GM18505 (cell line): Measurements from ENCODE around the gene PTRH1.

ENCODE experiments used
- ATAC-seq: cut with Tn5 transposase; IDR thresholded peaks from one replicate; pipeline ENCODE4 v1.9.1; 2021; ENCODE audit not compliant: unreplicated experiment
- POLR2A ChIP-seq: IDR thresholded peaks from 4 replicates; pipeline ENCODE4 v1.6.1; 2011; ENCODE audit warnings: borderline replicate concordance; ENCODE audit not compliant: insufficient read depth, insufficient read length; ENCODE audit errors: extremely low read depth

Gene PTRH1

GRCh38 chr9:127732444-127732843 is 17.0 kb upstream of the PTRH1 start:
- ATAC-seq = no peak
- TF ChIP-seq POLR2A = no peak

- no peak for TF ChIP-seq POLR2A
- ATAC-seq = no peak
Observed at GRCh38 chr9:127731938-127732337, 16.5 kb upstream of the PTRH1 start.

- ATAC-seq = no peak
- no peak for TF ChIP-seq POLR2A
Observed at GRCh38 chr9:127730799-127731410, 15.4 kb upstream of the PTRH1 start.

- ATAC-seq = no peak
- no peak for TF ChIP-seq POLR2A
Observed at GRCh38 chr9:127730262-127730661, 14.8 kb upstream of the PTRH1 start.

GRCh38 chr9:127729522-127730256 is 14.2 kb upstream of the PTRH1 start:
- no peak for ATAC-seq
- no peak for TF ChIP-seq POLR2A

- ATAC-seq = no peak
- no peak for TF ChIP-seq POLR2A
Observed at GRCh38 chr9:127728808-127729207, 13.3 kb upstream of the PTRH1 start.

GRCh38 chr9:127726871-127727270 is 11.4 kb upstream of the PTRH1 start:
- no peak for ATAC-seq
- TF ChIP-seq POLR2A = no peak

GRCh38 chr9:127724012-127724411 is 8.5 kb upstream of the PTRH1 start:
- no peak for TF ChIP-seq POLR2A
- no peak for ATAC-seq

GRCh38 chr9:127723444-127723843 is 8.0 kb upstream of the PTRH1 start:
- TF ChIP-seq POLR2A = no peak
- no peak for ATAC-seq

- no peak for ATAC-seq
Observed at GRCh38 chr9:127723013-127723412, 7.5 kb upstream of the PTRH1 start.

GRCh38 chr9:127722055-127722745 is 6.7 kb upstream of the PTRH1 start:
- TF ChIP-seq POLR2A = no peak
- no peak for ATAC-seq

More at GRCh38 chr9:127723013-127723412, 7.5 kb upstream of the PTRH1 start:
- TF ChIP-seq POLR2A = no peak

GRCh38 chr9:127721391-127721821 is 5.9 kb upstream of the PTRH1 start:
- ATAC-seq = no peak
- TF ChIP-seq POLR2A = no peak

- ATAC-seq = no peak
- no peak for TF ChIP-seq POLR2A
Observed at GRCh38 chr9:127720865-127721227, 5.4 kb upstream of the PTRH1 start.
